ENCODE measurements around the gene ZNF609.
"Not testable (repeated sequence)": the region's sequence is repeated elsewhere in the genome, so short reads cannot be mapped to it uniquely, and the experiment has no call there.

The ZNF609 gene

GRCh38 chr15:64623347-64623996, 163.1 kb downstream of the ZNF609 start:
- no peak for DNase-seq (ENCODE audit: low read depth in 2 of 2)

GRCh38 chr15:64624242-64624641, 163.9 kb downstream of the ZNF609 start:
- no peak for DNase-seq (ENCODE audit: low read depth in 2 of 2)

DNA sequence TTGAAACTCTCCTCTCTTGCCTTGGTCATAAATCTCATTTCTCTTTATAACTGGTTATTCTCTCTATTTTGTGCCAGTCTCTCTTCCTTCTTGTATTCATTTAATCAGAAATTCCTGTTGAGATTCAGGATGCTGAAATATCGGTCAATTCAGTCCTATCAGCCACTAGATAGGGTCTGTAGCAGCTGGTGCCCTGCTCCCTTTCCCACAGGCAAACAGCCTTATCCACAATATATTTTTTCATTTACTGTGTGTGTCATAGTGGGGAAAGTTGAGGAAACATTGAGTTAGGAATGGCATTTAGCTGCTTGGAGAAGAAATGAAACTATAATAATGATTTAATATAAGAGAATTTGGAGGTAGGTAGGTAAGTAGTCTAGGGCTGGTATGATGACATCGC, 168.7 kb downstream of the ZNF609 start:
- DNase-seq (ENCODE audit: low read depth in 2 of 2), result no peak

DNA sequence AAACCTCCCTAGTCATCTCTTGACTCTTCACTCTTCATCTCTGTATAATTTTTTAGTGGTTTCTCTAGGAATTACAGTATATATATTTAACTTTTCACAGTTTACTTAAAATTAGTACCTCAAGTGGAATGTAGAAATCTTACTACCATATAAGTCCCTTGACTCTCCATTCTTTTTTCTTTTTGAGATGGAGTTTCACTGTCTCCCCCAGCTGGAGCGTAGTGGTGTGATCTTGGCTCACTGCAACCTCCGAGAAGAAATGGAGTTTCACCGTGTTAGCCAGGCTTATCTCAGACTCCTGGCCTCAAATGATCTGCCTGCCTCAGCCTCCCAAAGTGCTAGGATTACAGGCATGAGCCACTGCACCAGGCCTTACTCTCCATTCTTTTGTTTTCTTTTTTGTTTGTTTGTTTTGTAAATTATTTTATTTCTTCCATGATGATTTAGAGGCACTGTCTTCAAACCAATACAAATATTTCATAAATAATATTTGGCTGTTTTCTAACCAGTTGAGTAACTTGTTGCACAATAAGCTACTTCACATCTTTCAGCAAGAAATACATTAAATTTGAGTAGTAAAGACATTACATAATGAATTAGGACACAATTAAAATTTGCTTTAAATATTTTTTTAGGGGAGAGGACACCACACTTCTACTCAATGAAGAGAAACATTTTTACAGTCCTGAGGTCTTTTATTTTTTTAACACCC, 170.2 kb downstream of the ZNF609 start:
- no peak for DNase-seq (ENCODE audit: low read depth in 2 of 2)

DNA sequence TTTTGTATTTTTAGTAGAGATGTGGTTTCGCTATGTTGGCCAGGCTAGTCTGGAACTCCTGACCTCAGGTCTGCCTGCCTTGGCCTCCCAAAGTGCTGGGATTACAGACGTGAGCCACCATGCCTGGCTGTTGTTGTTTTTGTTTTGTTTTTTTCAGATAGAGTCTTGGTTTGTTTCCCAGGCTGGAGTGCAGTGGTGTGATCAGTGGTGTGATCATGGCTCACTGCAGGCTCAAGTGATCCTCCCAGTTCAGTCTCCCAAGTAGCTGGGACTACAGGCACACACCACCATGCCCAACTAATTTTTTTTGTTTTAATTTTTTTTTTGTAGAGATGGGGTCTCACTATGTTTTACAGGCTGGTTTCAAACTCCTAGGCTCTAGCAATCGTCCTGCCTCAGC, 172.3 kb downstream of the ZNF609 start:
- DNase-seq (ENCODE audit: low read depth in 2 of 2), result not testable (repeated sequence)

DNA sequence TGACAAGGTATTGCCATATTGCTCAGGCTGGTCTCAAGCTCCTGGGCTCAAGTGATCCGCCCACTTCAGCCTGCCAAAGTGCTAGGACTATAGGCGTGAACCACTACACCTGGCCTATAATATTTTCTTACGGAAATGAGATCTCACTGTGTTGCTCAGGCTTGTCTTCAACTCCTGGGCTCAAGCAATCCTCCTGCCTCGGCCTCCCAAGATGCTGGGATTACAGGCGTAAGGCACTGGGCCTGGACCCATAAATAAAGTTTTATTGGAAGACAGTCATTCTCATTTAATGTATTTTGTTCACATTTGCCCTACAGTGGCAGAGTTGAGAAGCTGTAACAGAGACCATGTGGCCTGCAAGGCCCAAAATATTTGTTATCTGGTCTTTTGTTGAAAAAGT, 173.0 kb downstream of the ZNF609 start:
- no peak for DNase-seq (ENCODE audit: low read depth in 2 of 2)

DNA sequence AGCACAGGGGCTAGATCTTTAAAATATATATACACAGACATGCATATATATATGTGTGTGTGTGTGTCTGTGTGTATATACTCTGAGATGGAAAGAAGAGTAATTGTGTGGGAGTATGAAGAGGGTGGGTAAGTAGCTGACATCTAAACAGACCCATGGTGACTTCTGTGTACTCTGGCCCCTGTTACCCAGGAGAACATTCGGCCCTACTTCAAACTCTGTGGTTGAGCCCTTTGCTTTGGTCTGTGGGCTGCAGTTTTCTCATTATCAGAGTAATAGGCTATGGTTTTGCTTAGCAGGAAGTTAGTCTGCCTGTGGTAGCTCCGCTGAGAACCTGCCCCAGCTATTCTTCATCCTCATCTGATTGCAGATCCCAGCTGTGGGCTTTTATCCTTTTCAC, 173.6 kb downstream of the ZNF609 start:
- no peak for DNase-seq (ENCODE audit: low read depth in 2 of 2)

DNA sequence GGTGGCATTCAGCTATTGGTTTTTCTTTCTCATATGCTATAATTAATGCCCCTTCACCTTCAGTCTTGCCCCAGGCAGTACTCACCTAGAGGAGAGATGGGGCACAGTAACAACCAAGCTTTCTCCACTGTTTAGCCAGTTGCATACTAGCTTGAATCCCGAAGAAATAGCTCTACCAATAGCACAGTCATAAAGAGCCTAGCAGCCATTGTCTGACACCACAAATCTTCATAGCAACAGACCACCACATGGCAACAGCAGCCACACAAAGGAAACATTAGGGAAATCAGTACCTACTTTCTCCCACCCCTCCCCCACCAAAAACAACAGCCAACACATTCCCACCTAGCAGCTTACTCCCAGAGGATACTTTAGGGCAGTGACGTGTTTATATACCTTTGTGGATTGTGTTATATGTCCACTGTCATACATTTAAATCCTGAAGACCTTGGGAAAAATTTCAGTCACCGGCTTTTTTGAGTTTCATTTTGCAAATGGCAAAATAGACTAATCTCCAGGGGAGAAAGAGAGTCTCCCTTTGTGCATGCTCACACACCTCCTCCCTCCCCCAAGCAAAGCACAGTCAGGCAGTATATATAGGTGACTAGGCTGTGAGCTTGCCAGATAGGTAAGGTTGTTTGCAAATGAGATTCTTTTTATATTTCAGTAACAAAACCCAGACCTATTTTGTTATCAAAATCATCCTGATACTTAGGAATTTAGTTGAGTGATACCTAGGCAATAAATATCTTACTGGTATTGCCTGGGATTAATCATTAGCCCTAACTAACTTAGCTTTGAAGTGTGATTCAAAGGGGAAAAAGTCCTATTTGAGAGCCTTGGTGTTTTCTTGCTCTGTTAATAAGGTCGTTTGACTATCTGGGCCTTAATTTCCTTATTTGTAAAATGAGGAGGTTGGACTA, 174.5 kb downstream of the ZNF609 start:
- DNase-seq (ENCODE audit: low read depth in 2 of 2), result no peak

- DNase-seq (ENCODE audit: low read depth in 2 of 2), result no peak
These were observed 175.4 kb downstream of the ZNF609 start for GRCh38 chr15:64635499-64636495.

- no peak for DNase-seq (ENCODE audit: low read depth in 2 of 2)
These were observed 176.2 kb downstream of the ZNF609 start for GRCh38 chr15:64636556-64636955.

GRCh38 chr15:64637412-64637811, 177.0 kb downstream of the ZNF609 start:
- no peak for DNase-seq (ENCODE audit: low read depth in 2 of 2)

- not testable (repeated sequence) for DNase-seq (ENCODE audit: low read depth in 2 of 2)
These were observed 179.4 kb downstream of the ZNF609 start for GRCh38 chr15:64639744-64640143.

GRCh38 chr15:64640146-64640871, 179.9 kb downstream of the ZNF609 start:
- DNase-seq (ENCODE audit: low read depth in 2 of 2), result no peak

DNA sequence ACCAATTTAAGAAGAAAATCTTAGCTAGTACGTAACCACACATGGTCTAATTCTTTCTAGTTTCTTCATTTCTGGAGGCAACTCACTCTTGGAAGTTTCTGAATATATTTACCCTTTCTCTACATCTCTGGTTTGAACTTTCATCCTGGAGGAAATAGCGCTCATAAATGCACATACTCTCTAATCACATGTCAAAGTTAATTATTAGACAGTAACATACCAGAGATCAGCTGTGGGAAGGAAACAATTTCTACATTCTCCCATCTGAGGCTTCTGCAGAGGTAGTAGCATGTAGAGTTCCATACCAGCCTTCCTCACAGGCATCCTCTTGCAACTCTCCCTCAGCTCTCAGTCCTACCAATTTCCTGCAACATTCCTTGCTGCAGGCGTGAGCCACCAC, 182.5 kb downstream of the ZNF609 start:
- DNase-seq (ENCODE audit: low read depth in 2 of 2), result no peak

DNA sequence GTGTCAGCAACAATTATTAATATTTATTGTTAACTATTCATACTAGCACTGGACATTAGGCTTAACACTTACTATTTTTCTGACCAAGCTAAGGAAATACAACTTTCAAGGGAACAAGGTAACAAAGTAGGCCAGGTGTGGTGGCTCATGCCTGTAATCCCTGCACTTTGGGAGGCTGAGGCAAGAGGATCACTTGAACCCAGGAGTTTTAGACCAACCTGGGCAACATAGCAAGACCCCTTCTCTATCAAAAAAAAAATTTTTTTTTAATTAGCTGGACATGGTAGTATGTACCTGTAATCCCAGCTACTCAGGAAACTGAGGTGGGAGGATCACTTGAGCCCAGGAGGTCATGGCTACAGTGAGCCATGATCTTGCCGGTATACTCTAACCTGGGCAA, 183.3 kb downstream of the ZNF609 start:
- DNase-seq (ENCODE audit: low read depth in 2 of 2), result no peak

GRCh38 chr15:64644811-64645210, 184.4 kb downstream of the ZNF609 start:
- DNase-seq (ENCODE audit: low read depth in 2 of 2), result not testable (repeated sequence)

DNA sequence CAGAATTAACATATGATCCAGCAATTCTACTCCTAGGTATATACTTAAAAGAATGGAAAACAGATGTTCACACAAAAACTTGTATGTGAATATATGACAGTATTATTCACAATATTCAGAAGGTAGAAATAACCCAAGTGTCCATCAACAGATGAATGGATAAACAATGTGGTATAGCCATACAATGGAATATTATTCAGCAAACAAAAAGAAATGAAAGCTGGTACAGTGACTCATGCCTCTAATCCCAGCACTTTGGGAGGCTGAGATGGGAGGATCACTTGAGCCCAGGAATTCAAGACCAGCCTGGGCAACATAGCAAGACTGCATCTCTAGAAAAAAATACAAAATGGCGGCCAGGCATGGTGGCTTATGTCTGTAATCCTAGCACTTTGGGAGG, 185.6 kb downstream of the ZNF609 start:
- DNase-seq (ENCODE audit: low read depth in 2 of 2), result no peak

- DNase-seq (ENCODE audit: low read depth in 2 of 2), result no peak
These were observed 187.0 kb downstream of the ZNF609 start for GRCh38 chr15:64647367-64647766.

GRCh38 chr15:64650552-64650951, 190.2 kb downstream of the ZNF609 start:
- DNase-seq (ENCODE audit: low read depth in 2 of 2), result no peak

DNA sequence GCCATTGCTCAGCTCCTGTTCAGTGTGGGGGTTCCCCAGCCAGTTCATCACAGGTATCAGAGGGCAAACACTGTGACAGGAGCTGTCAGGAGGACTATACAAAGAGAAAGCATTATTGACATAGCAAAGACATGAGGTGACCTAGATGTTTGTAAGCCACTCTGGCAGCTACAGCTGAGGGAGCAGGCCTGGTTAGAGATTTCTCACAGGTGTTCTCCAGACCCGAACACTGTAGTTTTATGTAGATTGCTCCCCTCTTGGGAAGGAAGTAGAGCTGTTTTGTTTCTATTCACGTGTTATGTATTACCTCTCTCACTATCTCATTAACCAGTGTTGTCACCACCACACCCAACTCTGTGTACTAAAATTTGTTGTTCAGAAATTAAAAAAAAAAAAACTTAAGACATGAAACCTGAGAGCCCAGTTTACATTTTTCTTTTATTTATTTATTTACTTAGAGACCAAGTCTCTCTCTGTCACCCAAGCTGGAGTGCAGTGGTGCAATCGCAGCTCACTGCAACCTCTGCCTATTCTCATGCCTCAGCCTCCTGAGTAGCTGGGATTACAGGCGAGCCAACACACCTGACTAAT, 191.3 kb downstream of the ZNF609 start:
- DNase-seq (ENCODE audit: low read depth in 2 of 2), result no peak

Data from stimulated activated CD4-positive, alpha-beta T cell treated with anti-CD3 and anti-CD28 coated beads, Interleukin-1b, Interleukin-23, amount 100 ng/mL, for 1 hour (primary cell).